ENCODE data around the gene ARFRP1. TPM values are rescaled to one million over a fixed set of nuclear protein-coding genes. Genes with fewer than 3 reads are reported as not detected.

Gene ARFRP1
- polyA plus RNA-seq, 3 donors: 18.2 to 31.1 (median 20.7) TPM

GRCh38 chr20:63718996-63719395 lies 11.2 kb upstream of the ARFRP1 start:
- peaks cover 36 to 89% of the 10 kb centered on the region in 2 donors for H3K36me3 ChIP-seq (replicated peaks in 1 of 2; ENCODE audit: control insufficient read depth in 1 of 2, insufficient read depth in 2 of 2, low read length in 2 of 2)
- Mint-ChIP-seq H3K36me3 (peaks cover 63 to 94% of the 10 kb centered on the region in 2 donors), H3K4me1 (no peaks in the 10 kb centered on the region), H3K27me3 (ENCODE audit: low read depth in 3 of 3) (peaks cover 0 to 1% (median 0%) of the 10 kb centered on the region in 3 donors), H3K27ac (peak overlapping the region in 1 of 7 donors; percentile 3), H3K4me3 (no peak overlapping the region), H3K9me3 (peaks cover 14 to 32% (median 29%) of the 10 kb centered on the region in 7 donors)
- peaks cover 73% of the 10 kb centered on the region for H3K79me2 ChIP-seq (ENCODE audit: insufficient read depth, low read length)
- H3K4me3 ChIP-seq (replicated peaks in 1 of 3; ENCODE audit: low read depth in 2 of 3, low read length in 3 of 3): no peak overlapping the region
- H3K27me3 ChIP-seq (ENCODE audit: control insufficient read depth in 2 of 2, insufficient read depth in 2 of 2, low read length in 2 of 2): no peaks in the 10 kb centered on the region
- H3K4me1 ChIP-seq (ENCODE audit: control insufficient read depth in 1 of 2, insufficient read depth in 2 of 2, low read length in 2 of 2): no peaks in the 10 kb centered on the region
- peaks cover 14 to 24% of the 10 kb centered on the region in 2 donors for H3K9me3 ChIP-seq (replicated peaks in 1 of 2; ENCODE audit: control insufficient read depth in 1 of 2, insufficient read depth in 1 of 2, low read length in 2 of 2)
- H3K27ac ChIP-seq (ENCODE audit: low read depth in 1 of 2, low read length in 2 of 2): no peak overlapping the region
- H4K20me1 ChIP-seq (ENCODE audit: insufficient read depth, low read length): peaks cover 78% of the 10 kb centered on the region
- H2AFZ ChIP-seq (ENCODE audit: insufficient read depth, low read depth, low read length, poor library complexity, severe bottlenecking): no peak overlapping the region
- WGBS (ENCODE audit: insufficient coverage): 93% methylated on average over 2 of the region's 2 CpGs
- DNase-seq: no peak
- intact Hi-C loops (cut with micrococcal nuclease): no loop called here
- H3K4me2 ChIP-seq (replicated peaks; ENCODE audit: extremely low read depth, low read length, poor library complexity, severe bottlenecking): no peak overlapping the region
- no peak overlapping the region for H3K9ac ChIP-seq (ENCODE audit: insufficient read depth, low read length, poor library complexity, severe bottlenecking)
- no peak for TF ChIP-seq CTCF (IDR thresholded peaks at IDR 0.05)

- Histone ChIP-seq H3K27me3 (ENCODE audit: control insufficient read depth in 2 of 2, insufficient read depth in 2 of 2, low read length in 2 of 2) (no peaks in the 10 kb centered on the region), H3K4me1 (ENCODE audit: control insufficient read depth in 1 of 2, insufficient read depth in 2 of 2, low read length in 2 of 2) (no peaks in the 10 kb centered on the region), H4K20me1 (ENCODE audit: insufficient read depth, low read length) (peaks cover 82% of the 10 kb centered on the region), H3K9me3 (replicated peaks in 1 of 2; ENCODE audit: control insufficient read depth in 1 of 2, insufficient read depth in 1 of 2, low read length in 2 of 2) (peaks cover 14 to 25% of the 10 kb centered on the region in 2 donors), H3K4me2 (replicated peaks; ENCODE audit: extremely low read depth, low read length, poor library complexity, severe bottlenecking) (no peak overlapping the region), H3K36me3 (replicated peaks in 1 of 2; ENCODE audit: control insufficient read depth in 1 of 2, insufficient read depth in 2 of 2, low read length in 2 of 2) (peaks cover 38 to 83% of the 10 kb centered on the region in 2 donors), H3K4me3 (replicated peaks in 1 of 3; ENCODE audit: low read depth in 2 of 3, low read length in 3 of 3) (no peak overlapping the region), H3K27ac (ENCODE audit: low read depth in 1 of 2, low read length in 2 of 2) (no peak overlapping the region), H3K79me2 (ENCODE audit: insufficient read depth, low read length) (peaks cover 95% of the 10 kb centered on the region), H3K9ac (ENCODE audit: insufficient read depth, low read length, poor library complexity, severe bottlenecking) (no peak overlapping the region), H2AFZ (ENCODE audit: insufficient read depth, low read depth, low read length, poor library complexity, severe bottlenecking) (no peak overlapping the region)
- Mint-ChIP-seq H3K9me3 (peaks cover 11 to 35% (median 26%) of the 10 kb centered on the region in 7 donors), H3K27ac (no peak overlapping the region), H3K4me3 (no peak overlapping the region), H3K36me3 (peaks cover 64 to 95% of the 10 kb centered on the region in 2 donors), H3K27me3 (ENCODE audit: low read depth in 3 of 3) (peaks cover 0 to 2% (median 1%) of the 10 kb centered on the region in 3 donors), H3K4me1 (peaks cover 12% of the 10 kb centered on the region)
- WGBS (ENCODE audit: insufficient coverage): 100% methylated on average over 2 of the region's 5 CpGs
- no peak for DNase-seq
- intact Hi-C loops (cut with micrococcal nuclease): no loop called here
- TF ChIP-seq CTCF (IDR thresholded peaks at IDR 0.05): no peak
These were observed 7.1 kb upstream of the ARFRP1 start for GRCh38 chr20:63714858-63715257.

All from CD14-positive monocyte (primary cell).